Activated CD8-positive, alpha-beta T cell treated with anti-CD3 and anti-CD28 coated beads, Interleukin-2, amount 10 ng/mL, durations not matched to agents 7 days and 5 days (primary cell): ENCODE results near the gene BICDL1. TPM values are rescaled to one million over a fixed set of nuclear protein-coding genes. Genes with fewer than 3 reads are reported as not detected.
A peak's percentile ranks its signal among the peaks of the same experiment; 100 is the strongest.

Source experiments
- ATAC-seq: fragments of 150-1000 bp; cut with Tn5 transposase; one replicate; pipeline ENCODE4 v1.10.0; 2021; ENCODE audit warnings: moderate library complexity
- CTCF ChIA-PET: fragments of 350-600 bp; sonication (Branson Sonifier 250); formaldehyde crosslinking; loops from one replicate; lab custom pipeline; 2021; ENCODE audit warnings: antibody characterized with exemption; lab: Charles Lee
- POLR2A ChIA-PET: fragments of 350-600 bp; sonication (Branson Sonifier 250); formaldehyde crosslinking; loops from one replicate; lab custom pipeline; 2021; ENCODE audit warnings: antibody characterized with exemption; lab: Charles Lee
- DNase-seq: peaks from one replicate; pipeline ENCODE4 v3.0.0-alpha.2; 2020
- H3K27ac Mint-ChIP-seq: one replicate; pipeline ENCODE4 v1.8.0; 2021; ENCODE audit warnings: mild to moderate bottlenecking, mixed read lengths
- H3K27me3 Mint-ChIP-seq: one replicate; pipeline ENCODE4 v1.8.0; 2021; ENCODE audit warnings: low read depth, mixed read lengths
- H3K36me3 Mint-ChIP-seq: one replicate; pipeline ENCODE4 v1.8.0; 2021; ENCODE audit warnings: low read depth, mixed read lengths
- H3K4me1 Mint-ChIP-seq: one replicate; pipeline ENCODE4 v1.8.0; 2021; ENCODE audit warnings: low read depth, mixed read lengths
- H3K4me3 Mint-ChIP-seq: one replicate; pipeline ENCODE4 v1.8.0; 2021; ENCODE audit warnings: mild to moderate bottlenecking, mixed read lengths
- H3K9me3 Mint-ChIP-seq: one replicate; pipeline ENCODE4 v1.8.0; 2022; ENCODE audit warnings: mixed read lengths; ENCODE audit not compliant: insufficient read depth
- total RNA-seq, 2 experiments: library from RNA; stranded (reverse); gene quantifications; one replicate each; pipeline ENCODE4 v1.2.3, GENCODE V29; 2021

Gene BICDL1
- total RNA-seq, 2 experiments from 2014 or later: 62.4 to 64.8 TPM

DNA sequence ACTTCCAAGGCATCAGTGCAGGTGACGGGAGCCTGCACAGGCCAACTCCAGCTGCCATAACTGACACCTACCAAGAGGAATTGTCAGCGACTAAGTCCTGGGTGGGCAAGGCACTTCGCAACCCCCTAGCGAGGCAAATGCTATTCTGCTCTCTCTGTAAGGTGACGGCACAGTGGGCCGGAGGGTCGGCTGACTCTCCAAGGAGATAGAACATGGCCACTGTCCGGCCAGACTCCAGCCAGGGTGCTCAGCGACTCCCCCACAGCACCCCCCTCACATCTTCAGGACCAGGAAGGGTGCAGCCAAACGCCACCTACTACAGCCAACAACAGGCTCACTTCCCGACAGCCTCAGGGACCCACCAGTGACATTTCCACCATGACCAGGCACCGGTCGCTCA is 114.3 kb downstream of the BICDL1 start:
- ATAC-seq: no peak
- no peak for DNase-seq
- no peaks in the 10 kb centered on the region for H3K27me3 Mint-ChIP-seq
- peaks cover 63% of the 10 kb centered on the region for H3K36me3 Mint-ChIP-seq
- CTCF ChIA-PET: no interaction called here
- no peak overlapping the region for H3K27ac Mint-ChIP-seq
- H3K9me3 Mint-ChIP-seq: no peaks in the 10 kb centered on the region
- H3K4me1 Mint-ChIP-seq: peaks cover 24% of the 10 kb centered on the region
- POLR2A ChIA-PET: interaction anchor here (0.8 to 1.0 kb wide), 2 partner anchors 20 to 23 kb away, joined by 3 to 4 read pairs; no protein-coding TSS in a partner anchor
- H3K4me3 Mint-ChIP-seq: no peak overlapping the region

DNA sequence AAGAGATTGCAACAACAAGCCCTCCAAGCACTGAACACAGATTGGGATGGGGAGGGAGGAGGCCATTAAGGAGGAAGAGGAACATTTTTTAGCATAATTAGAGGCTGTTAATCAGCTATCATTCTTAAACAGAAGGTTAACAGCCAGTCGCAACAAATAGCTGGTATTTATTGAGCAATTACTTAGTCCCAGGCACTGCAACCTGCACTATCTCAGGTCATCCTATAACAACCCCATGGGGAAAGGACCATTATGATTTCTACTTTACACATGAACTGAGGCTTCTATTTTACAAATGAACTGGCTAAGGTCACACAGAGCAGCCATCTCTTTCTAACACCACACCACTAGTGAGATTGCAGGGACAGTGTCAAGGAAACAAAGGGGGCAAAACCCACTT is 117.1 kb downstream of the BICDL1 start:
- ChIA-PET CTCF (no interaction called here), POLR2A (interaction anchor here (1.6 kb wide), 1 partner anchor 10 kb away, joined by 5 read pairs; the partner anchor contains the start of gene RAB35)
- no peaks in the 10 kb centered on the region for H3K27me3 Mint-ChIP-seq
- no peak for DNase-seq
- peaks cover 58% of the 10 kb centered on the region for H3K36me3 Mint-ChIP-seq
- no peak overlapping the region for H3K27ac Mint-ChIP-seq
- peaks cover 42% of the 10 kb centered on the region for H3K4me1 Mint-ChIP-seq
- no peak for ATAC-seq
- H3K9me3 Mint-ChIP-seq: no peaks in the 10 kb centered on the region
- no peak overlapping the region for H3K4me3 Mint-ChIP-seq

DNA sequence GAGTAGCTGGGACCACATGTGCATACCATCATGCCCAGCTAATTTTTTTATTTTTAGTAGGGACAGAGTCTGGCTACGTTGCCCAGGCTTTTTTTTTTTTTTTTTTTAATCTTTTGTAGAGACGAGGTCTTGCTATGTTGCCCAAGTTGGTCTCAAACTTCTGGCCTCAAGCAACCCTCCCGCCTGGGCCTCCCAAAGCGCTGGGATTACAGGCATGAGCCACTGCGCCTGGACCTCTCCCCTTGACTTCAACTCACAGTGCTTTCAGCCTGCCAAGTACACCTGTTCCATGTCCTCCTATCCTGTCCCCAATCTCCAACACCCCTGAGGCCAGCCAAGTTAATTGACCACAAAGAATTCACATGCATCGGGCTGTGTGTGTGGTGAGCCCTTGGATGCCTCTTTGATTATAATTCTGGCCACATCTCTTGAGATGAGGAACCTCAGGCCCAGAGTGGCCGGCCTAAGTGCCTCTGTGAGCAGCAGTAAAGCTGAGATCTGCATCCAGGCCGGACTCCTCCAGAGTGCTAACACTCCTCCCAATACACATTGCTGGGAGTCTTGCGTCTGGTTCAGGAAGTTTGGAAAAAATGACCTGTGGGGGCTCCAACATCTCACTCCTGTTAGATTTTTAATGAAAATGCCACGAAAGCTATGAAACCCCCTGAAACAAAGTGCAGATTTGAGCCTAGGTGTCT is 120.7 kb downstream of the BICDL1 start:
- Mint-ChIP-seq H3K4me3 (peak overlapping the region; percentile 13), H3K9me3 (no peaks in the 10 kb centered on the region), H3K36me3 (peaks cover 59% of the 10 kb centered on the region), H3K4me1 (peaks cover 59% of the 10 kb centered on the region), H3K27me3 (no peaks in the 10 kb centered on the region), H3K27ac (no peak overlapping the region)
- no peak for DNase-seq
- ChIA-PET POLR2A (interaction anchor here (1.1 to 3.4 kb wide), 5 partner anchors 9 to 182 kb away, joined by 3 to 12 read pairs (median 5); partner anchors contain the start of genes RNU4-2 and RPLP0), CTCF (interaction anchor here (1.3 to 1.8 kb wide), 4 partner anchors 8 to 23 kb away, joined by 3 to 13 read pairs (median 6); no protein-coding TSS in a partner anchor)
- no peak for ATAC-seq

DNA sequence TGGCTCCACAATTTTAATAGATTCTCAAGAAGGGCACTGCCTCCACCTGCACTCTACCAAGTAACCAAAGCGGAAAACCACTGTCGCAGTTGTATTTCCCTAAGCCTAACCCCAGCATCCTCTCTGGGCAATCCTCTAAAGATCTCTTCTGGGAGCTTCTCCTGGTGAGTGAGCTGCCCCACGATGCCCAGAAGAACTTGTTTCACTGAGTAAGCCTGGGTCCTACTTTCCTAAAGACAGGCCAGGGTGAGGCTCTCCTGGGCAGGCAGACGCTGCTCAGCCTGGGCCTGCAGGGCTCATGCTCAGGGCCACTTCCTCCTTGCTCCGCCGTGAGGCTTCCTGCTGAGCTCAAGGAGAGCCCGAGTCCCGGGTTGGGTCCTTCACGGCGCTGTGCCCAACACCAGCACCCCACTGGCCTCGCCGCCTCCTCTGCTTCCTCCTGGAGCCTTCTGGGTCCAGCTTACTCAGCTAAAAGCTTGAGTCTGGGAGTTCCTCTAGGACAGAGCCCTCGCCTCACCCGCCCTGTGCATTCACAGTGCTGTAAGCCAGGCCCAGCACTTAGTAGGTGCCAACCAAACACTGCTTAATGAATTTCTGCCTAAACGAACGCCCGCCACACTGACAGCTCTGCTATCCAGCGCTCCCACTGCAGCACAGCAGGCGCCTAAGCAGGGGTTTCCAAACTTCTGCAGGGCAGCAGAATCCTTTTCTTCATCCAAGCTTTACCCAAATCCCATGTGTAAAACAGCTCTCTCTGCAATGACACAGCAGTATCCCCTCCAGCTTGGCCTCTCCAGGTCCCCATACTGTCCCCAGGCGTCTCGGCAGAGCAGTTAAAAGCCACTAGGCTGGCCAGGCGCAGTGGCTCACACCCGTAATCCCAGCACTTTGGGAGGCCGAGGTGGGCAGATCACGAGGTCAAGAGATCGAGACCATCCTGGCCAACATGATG is 121.8 kb downstream of the BICDL1 start:
- Mint-ChIP-seq H3K4me1 (peaks cover 70% of the 10 kb centered on the region), H3K27me3 (no peaks in the 10 kb centered on the region), H3K27ac (peak overlapping the region; percentile 82), H3K4me3 (peak overlapping the region; percentile 69), H3K36me3 (peaks cover 62% of the 10 kb centered on the region), H3K9me3 (no peaks in the 10 kb centered on the region)
- peak; percentile 85 for ATAC-seq
- POLR2A ChIA-PET: interaction anchor here (1.0 to 3.4 kb wide), 5 partner anchors 8 to 181 kb away, joined by 3 to 12 read pairs (median 5); partner anchors contain the start of genes RNU4-2 and RPLP0
- CTCF ChIA-PET: interaction anchor here (1.0 to 1.8 kb wide), 6 partner anchors 7 to 122 kb away, joined by 3 to 13 read pairs (median 5); partner anchors contain the start of gene BICDL1
- peak; percentile 69 for DNase-seq

DNA sequence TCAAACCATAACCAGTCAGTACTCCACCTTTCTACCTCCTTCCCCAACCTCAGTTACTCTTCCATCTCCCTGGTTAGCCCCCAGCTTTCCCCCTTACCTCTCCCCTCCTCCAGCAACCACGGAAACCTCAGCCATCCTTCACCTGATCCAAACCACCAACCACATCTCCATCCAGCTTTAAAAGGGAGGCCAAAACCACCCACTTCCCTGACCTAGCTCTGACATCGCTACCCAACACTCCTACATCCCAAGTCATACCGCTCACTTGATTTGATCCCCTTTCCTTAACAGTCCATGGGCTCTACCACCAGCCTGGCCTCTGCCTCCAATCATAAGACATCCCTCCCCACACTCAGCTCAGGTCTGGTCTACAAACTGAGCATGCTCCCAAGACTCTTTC is 126.0 kb downstream of the BICDL1 start:
- H3K27me3 Mint-ChIP-seq: no peaks in the 10 kb centered on the region
- H3K4me1 Mint-ChIP-seq: peaks cover 78% of the 10 kb centered on the region
- peak overlapping the region; percentile 20 for H3K27ac Mint-ChIP-seq
- ChIA-PET CTCF (interaction anchor here (0.9 to 4.3 kb wide), 4 partner anchors 28 to 126 kb away, joined by 3 to 28 read pairs (median 4); partner anchors contain the start of genes BICDL1 and RPLP0), POLR2A (interaction anchor here (0.6 to 10.6 kb wide), 7 partner anchors 8 to 679 kb away, joined by 3 to 82 read pairs (median 4); partner anchors contain the start of genes BICDL1, RNU4-1, RNU4-2 and RPLP0)
- peak overlapping the region; percentile 96 for H3K4me3 Mint-ChIP-seq
- H3K36me3 Mint-ChIP-seq: peaks cover 60% of the 10 kb centered on the region
- ATAC-seq (no peak), DNase-seq (peak; percentile 35)
- no peaks in the 10 kb centered on the region for H3K9me3 Mint-ChIP-seq

DNA sequence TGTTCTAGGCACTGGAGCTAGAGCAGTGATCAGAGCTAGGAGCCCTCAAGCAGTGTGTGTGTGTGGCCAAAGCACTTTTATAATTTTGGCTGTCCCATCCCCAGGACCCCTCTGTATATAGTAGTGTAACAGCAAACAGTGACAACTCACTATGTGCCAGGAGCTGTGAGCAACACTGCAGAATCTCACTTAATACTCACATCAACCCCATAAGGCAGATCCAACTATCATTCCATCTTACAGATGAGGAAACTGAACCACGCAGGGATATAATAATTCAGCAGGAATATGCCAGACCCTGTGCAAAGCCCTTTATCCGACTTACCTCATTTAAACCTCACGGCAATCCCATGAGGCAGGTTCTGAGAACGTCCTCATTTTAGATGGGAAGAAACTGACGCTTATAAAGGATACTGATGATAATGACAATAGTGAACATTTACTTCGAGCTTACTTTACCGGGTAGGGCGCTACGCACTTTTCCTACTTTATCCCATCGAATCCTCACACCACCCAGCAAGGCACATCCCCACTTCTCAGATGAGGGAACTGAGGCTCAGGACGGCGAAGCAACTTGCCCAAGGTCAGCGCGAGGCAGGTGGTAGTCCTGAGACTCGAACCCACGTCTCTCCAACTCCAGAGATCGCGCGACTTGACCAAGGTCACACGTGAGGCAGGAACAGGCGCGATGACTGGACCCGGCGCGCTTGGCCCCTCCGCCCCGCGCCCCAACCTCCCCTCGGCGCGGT is 126.8 kb downstream of the BICDL1 start:
- Mint-ChIP-seq H3K27me3 (no peaks in the 10 kb centered on the region), H3K36me3 (peaks cover 56% of the 10 kb centered on the region), H3K9me3 (no peaks in the 10 kb centered on the region), H3K27ac (peak overlapping the region; percentile 90), H3K4me3 (peak overlapping the region; percentile 96), H3K4me1 (peaks cover 77% of the 10 kb centered on the region)
- ATAC-seq (no peak), DNase-seq (peak; percentile 55)
- CTCF ChIA-PET: interaction anchor here (0.7 to 4.3 kb wide), 5 partner anchors 29 to 127 kb away, joined by 3 to 28 read pairs (median 6); partner anchors contain the start of genes BICDL1 and RPLP0
- POLR2A ChIA-PET: interaction anchor here (0.8 to 10.6 kb wide), 11 partner anchors 9 to 641 kb away, joined by 3 to 82 read pairs (median 5); partner anchors contain the start of genes BICDL1, RNU4-1, RNU4-2 and RPLP0

DNA sequence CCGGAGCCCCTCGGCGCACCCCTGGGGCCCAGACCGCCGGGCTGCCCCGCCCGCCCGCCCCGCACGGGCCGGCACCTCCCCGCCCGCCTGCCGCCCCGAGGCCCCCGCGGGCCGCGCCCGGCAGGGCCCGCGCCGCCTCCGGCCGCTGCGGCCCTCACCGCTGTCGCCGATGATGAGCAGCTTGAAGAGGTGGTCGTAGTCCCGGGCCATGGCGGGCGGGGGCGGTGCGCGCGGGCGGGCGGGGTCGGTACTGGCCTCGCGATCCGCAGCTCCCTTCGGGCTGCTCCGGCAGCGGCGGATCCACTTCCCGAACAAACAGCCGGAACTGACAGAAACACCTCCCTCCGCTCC is 127.4 kb downstream of the BICDL1 start, which contains the start of gene RAB35:
TSS of gene RAB35 (minus strand) at position 313 of the 351 bp plus-strand sequence. CDS start at position 210, 103 bp downstream.
- no peaks in the 10 kb centered on the region for H3K9me3 Mint-ChIP-seq
- H3K27ac Mint-ChIP-seq: peak within 1 kb of the TSS; percentile 90
- ChIA-PET POLR2A (interaction anchor here (0.8 to 10.6 kb wide), 11 partner anchors 9 to 640 kb away, joined by 3 to 82 read pairs (median 5); partner anchors contain the start of genes RNU4-1, RNU4-2 and RPLP0), CTCF (interaction anchor here (1.1 to 4.3 kb wide), 4 partner anchors 11 to 112 kb away, joined by 3 to 28 read pairs (median 6); partner anchors contain the start of gene RPLP0)
- H3K4me3 Mint-ChIP-seq: peak within 1 kb of the TSS; percentile 96
- H3K4me1 Mint-ChIP-seq: peaks cover 77% of the 10 kb centered on the region
- H3K36me3 Mint-ChIP-seq: peaks cover 56% of the 10 kb centered on the region
- ATAC-seq: no peak
- no peak for DNase-seq
- H3K27me3 Mint-ChIP-seq: no peaks in the 10 kb centered on the region

DNA sequence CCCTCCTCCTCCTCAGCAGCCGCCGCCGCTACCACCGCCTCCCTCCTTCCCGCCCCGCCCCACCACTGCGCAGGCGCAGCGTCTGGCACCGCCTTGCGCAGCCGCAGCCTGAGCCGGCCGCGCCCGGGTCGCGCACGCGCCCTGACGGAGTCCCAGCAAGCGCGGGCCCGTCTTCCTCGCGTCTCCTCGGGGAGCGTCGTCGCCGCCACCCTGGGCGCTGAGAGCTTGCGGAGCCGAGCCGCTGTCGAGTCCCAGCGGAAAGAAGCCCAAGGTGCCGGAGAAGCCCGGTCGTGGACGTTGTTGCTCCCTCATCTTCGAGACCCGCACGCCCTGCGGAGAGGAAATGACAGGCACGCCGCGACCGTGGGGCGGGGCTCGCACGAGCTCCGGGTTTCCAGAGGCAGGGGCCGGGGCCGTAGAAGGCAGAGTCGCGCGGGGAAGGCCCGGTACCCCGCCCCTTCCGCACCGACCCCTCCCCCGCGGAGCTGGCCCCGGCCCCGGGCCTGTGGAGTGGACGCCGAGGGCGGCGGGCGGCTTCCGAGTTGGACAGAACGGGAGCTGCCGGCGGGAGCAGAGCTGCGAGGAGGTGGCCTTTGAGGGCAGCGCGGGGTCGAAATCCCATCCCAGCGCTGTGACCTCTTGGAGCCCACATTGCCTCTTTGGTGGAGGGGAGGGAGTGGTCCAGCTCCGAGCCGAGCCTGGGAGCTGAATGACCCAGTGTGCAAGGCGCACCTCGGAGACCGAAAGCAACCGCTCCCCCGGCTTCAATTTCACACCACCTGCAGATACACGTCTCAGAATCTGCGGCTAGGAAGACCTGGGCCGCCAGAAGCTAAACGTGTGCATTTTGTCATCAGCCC is 128.0 kb downstream of the BICDL1 start:
- ChIA-PET POLR2A (interaction anchor here (0.6 to 10.6 kb wide), 15 partner anchors 9 to 640 kb away, joined by 3 to 82 read pairs (median 4); partner anchors contain the start of genes RNU4-1, RNU4-2 and RPLP0), CTCF (interaction anchor here (1.0 to 4.3 kb wide), 8 partner anchors 10 to 148 kb away, joined by 3 to 28 read pairs (median 4); partner anchors contain the start of genes PXN and RPLP0)
- no peaks in the 10 kb centered on the region for H3K9me3 Mint-ChIP-seq
- H3K27ac Mint-ChIP-seq: peak overlapping the region; percentile 78
- DNase-seq (peak; percentile 98), ATAC-seq (peak; percentile 83)
- no peaks in the 10 kb centered on the region for H3K27me3 Mint-ChIP-seq
- peaks cover 78% of the 10 kb centered on the region for H3K4me1 Mint-ChIP-seq
- peak overlapping the region; percentile 81 for H3K4me3 Mint-ChIP-seq
- peaks cover 53% of the 10 kb centered on the region for H3K36me3 Mint-ChIP-seq

DNA sequence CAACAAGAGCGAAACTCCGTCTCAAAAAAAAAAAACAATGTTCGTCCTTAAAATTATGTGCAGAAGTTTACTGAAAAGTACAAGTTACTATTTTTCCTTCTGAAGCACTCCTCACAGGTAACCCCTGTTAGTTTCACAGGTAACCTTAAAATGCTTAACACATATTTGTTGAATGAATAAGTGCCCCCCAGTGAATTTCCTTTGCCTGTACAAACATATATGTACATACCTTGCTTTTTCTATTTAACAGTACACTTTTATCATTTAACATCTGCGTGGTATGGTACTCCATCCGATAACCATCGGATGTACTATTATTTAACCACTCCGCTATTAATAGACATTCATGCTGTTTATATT is 128.9 kb downstream of the BICDL1 start:
- ATAC-seq (no peak), DNase-seq (no peak)
- peaks cover 70% of the 10 kb centered on the region for H3K4me1 Mint-ChIP-seq
- H3K4me3 Mint-ChIP-seq: peak overlapping the region; percentile 81
- no peaks in the 10 kb centered on the region for H3K27me3 Mint-ChIP-seq
- ChIA-PET POLR2A (interaction anchor here (0.7 to 10.6 kb wide), 7 partner anchors 10 to 200 kb away, joined by 3 to 82 read pairs (median 5); partner anchors contain the start of genes RNU4-1, RNU4-2 and RPLP0), CTCF (interaction anchor here (1.0 to 4.3 kb wide), 8 partner anchors 8 to 147 kb away, joined by 3 to 28 read pairs (median 4); partner anchors contain the start of genes PXN and RPLP0)
- peak overlapping the region; percentile 78 for H3K27ac Mint-ChIP-seq
- H3K9me3 Mint-ChIP-seq: no peaks in the 10 kb centered on the region
- H3K36me3 Mint-ChIP-seq: peaks cover 45% of the 10 kb centered on the region
